H9 (cell line): ENCODE results near the gene GCC2. TPM values are rescaled to one million over a fixed set of nuclear protein-coding genes. Genes with fewer than 3 reads are reported as not detected.

Experiments
- DNase-seq: peaks from one replicate; pipeline ENCODE4 v3.0.0-alpha.2; 2017
- H2AFZ ChIP-seq: one replicate; pipeline ENCODE4 v1.6.1; 2013; ENCODE audit warnings: mild to moderate bottlenecking, low read length, control low read depth, moderate library complexity
- H2AK5ac ChIP-seq: 2 replicates; pipeline ENCODE4 v1.6.1; 2013; ENCODE audit warnings: low read length, control low read depth, mixed read lengths; ENCODE audit not compliant: insufficient read length
- H2BK120ac ChIP-seq: one replicate; pipeline ENCODE4 v1.6.1; 2013; ENCODE audit warnings: low read depth, mild to moderate bottlenecking, low read length, control low read depth, inconsistent platforms; ENCODE audit not compliant: poor library complexity, severe bottlenecking
- H2BK12ac ChIP-seq: 2 replicates; pipeline ENCODE4 v1.6.1; 2013; ENCODE audit warnings: low read length, control low read depth, mixed read lengths, low read depth; ENCODE audit not compliant: insufficient read length
- H2BK15ac ChIP-seq: 2 replicates; pipeline ENCODE4 v1.6.1; 2013; ENCODE audit warnings: low read depth, low read length, control low read depth
- H2BK20ac ChIP-seq: one replicate; pipeline ENCODE4 v1.6.1; 2013; ENCODE audit warnings: low read depth, mild to moderate bottlenecking, low read length, control low read depth, inconsistent platforms; ENCODE audit not compliant: poor library complexity, severe bottlenecking
- H2BK5ac ChIP-seq: 2 replicates; pipeline ENCODE4 v1.6.1; 2013; ENCODE audit warnings: low read length, control low read depth, mixed read lengths; ENCODE audit not compliant: insufficient read length
- H3K14ac ChIP-seq: 2 replicates; pipeline ENCODE4 v1.6.1; 2013; ENCODE audit warnings: low read length, control low read depth; ENCODE audit not compliant: insufficient read depth
- H3K18ac ChIP-seq: 2 replicates; pipeline ENCODE4 v1.6.1; 2013; ENCODE audit warnings: low read depth, mild to moderate bottlenecking, mixed read lengths, low read length, control low read depth; ENCODE audit not compliant: insufficient read length
- H3K23ac ChIP-seq: 2 replicates; pipeline ENCODE4 v1.6.1; 2013; ENCODE audit warnings: low read length, control low read depth, mixed read lengths, low read depth; ENCODE audit not compliant: insufficient read length
- H3K23me2 ChIP-seq: 2 replicates; pipeline ENCODE4 v1.6.1; 2013; ENCODE audit warnings: low read depth, mild to moderate bottlenecking, mixed read lengths, low read length, control low read depth; ENCODE audit not compliant: insufficient read length, poor library complexity, severe bottlenecking
- H3K27ac ChIP-seq: 2 replicates; pipeline ENCODE4 v1.5.1; 2013; ENCODE audit warnings: low read length, control low read depth, mixed read lengths, low read depth; ENCODE audit not compliant: insufficient read length
- H3K27me3 ChIP-seq: 2 replicates; pipeline ENCODE4 v1.6.1; 2013; ENCODE audit warnings: low read length, control low read depth, inconsistent platforms; ENCODE audit not compliant: insufficient read depth
- H3K4ac ChIP-seq: 2 replicates; pipeline ENCODE4 v1.6.1; 2013; ENCODE audit warnings: low read depth, mild to moderate bottlenecking, control low read depth, inconsistent platforms, low read length, moderate library complexity
- H3K4me1 ChIP-seq: 2 replicates; pipeline ENCODE4 v1.6.1; 2013; ENCODE audit warnings: low read length, control low read depth, inconsistent platforms; ENCODE audit not compliant: insufficient read depth
- H3K4me2 ChIP-seq: 2 replicates; pipeline ENCODE4 v1.6.1; 2013; ENCODE audit warnings: low read length, control low read depth, mixed read lengths; ENCODE audit not compliant: insufficient read length, insufficient read depth
- H3K56ac ChIP-seq: 2 replicates; pipeline ENCODE4 v1.6.1; 2013; ENCODE audit warnings: low read depth, mild to moderate bottlenecking, mixed read lengths, low read length, control low read depth; ENCODE audit not compliant: insufficient read length
- H3K79me1 ChIP-seq: 2 replicates; pipeline ENCODE4 v1.6.1; 2013; ENCODE audit warnings: low read depth, mild to moderate bottlenecking, moderate library complexity, low read length, control low read depth, inconsistent platforms; ENCODE audit not compliant: insufficient read depth, poor library complexity, severe bottlenecking
- H3K79me2 ChIP-seq: 2 replicates; pipeline ENCODE4 v1.6.1; 2013; ENCODE audit warnings: low read length, control low read depth, inconsistent platforms; ENCODE audit not compliant: insufficient read depth
- H3K9ac ChIP-seq: 2 replicates; pipeline ENCODE4 v1.6.1; 2013; ENCODE audit warnings: low read length, control low read depth, mixed read lengths; ENCODE audit not compliant: insufficient read length; ENCODE audit errors: extremely low read depth
- H3K9me3 ChIP-seq: one replicate; pipeline ENCODE4 v1.6.1; 2013; ENCODE audit warnings: low read depth, low read length, inconsistent platforms; ENCODE audit not compliant: control insufficient read depth
- H3T11ph ChIP-seq: one replicate; pipeline ENCODE4 v1.6.1; 2013; ENCODE audit warnings: mild to moderate bottlenecking, low read length, control low read depth, inconsistent platforms
- H4K20me1 ChIP-seq: one replicate; pipeline ENCODE4 v1.6.1; 2013; ENCODE audit not compliant: control insufficient read depth, insufficient read length, insufficient read depth
- H4K5ac ChIP-seq: 2 replicates; pipeline ENCODE4 v1.6.1; 2013; ENCODE audit warnings: low read depth, mild to moderate bottlenecking, mixed read lengths, low read length, control low read depth; ENCODE audit not compliant: insufficient read length
- H4K8ac ChIP-seq: replicated peaks from 2 replicates; pipeline ENCODE4 v1.6.1; 2013; ENCODE audit warnings: low read length, control low read depth, mixed read lengths, low read depth; ENCODE audit not compliant: insufficient read length
- H4K91ac ChIP-seq: 2 replicates; pipeline ENCODE4 v1.6.1; 2013; ENCODE audit warnings: low read depth, mild to moderate bottlenecking, moderate library complexity, mixed read lengths, low read length, control low read depth; ENCODE audit not compliant: insufficient read length
- H3K27ac Mint-ChIP-seq, 3 experiments: 2 replicates in 2 of 3; 3 replicates in 1 of 3; pipeline ENCODE4 v1.8.0; 2020 to 2021; ENCODE audit warnings: mixed read lengths in 3 of 3, mild to moderate bottlenecking in 1 of 3, moderate library complexity in 1 of 3
- H3K27me3 Mint-ChIP-seq: 2 replicates; pipeline ENCODE4 v1.8.0; 2021; ENCODE audit warnings: low read depth, mild to moderate bottlenecking, moderate library complexity, mixed read lengths
- H3K36me3 Mint-ChIP-seq, 3 experiments: 2 replicates in 2 of 3; 3 replicates in 1 of 3; pipeline ENCODE4 v1.8.0; 2020 to 2021; ENCODE audit warnings: low read depth in 3 of 3, mixed read lengths in 3 of 3; ENCODE audit not compliant: insufficient read depth in 1 of 3
- H3K4me1 Mint-ChIP-seq, 2 experiments: 2 replicates each; pipeline ENCODE4 v1.8.0; 2020; ENCODE audit warnings: mixed read lengths in 2 of 2
- H3K4me3 Mint-ChIP-seq, 2 experiments: 2 replicates in 1 of 2; 3 replicates in 1 of 2; pipeline ENCODE4 v1.8.0; 2020 to 2021; ENCODE audit warnings: mild to moderate bottlenecking in 2 of 2, mixed read lengths in 2 of 2, moderate library complexity in 1 of 2
- H3K9me3 Mint-ChIP-seq, 2 experiments: 2 replicates in 1 of 2; 3 replicates in 1 of 2; pipeline ENCODE4 v1.8.0; 2020; ENCODE audit warnings: mild to moderate bottlenecking in 2 of 2, mixed read lengths in 2 of 2, moderate library complexity in 1 of 2
- CTCF ChIP-seq: fragments of 200-600 bp; sonication (generic); conservative IDR thresholded peaks from 3 replicates; pipeline ENCODE4 v1.8.0; 2021; ENCODE audit warnings: antibody characterized with exemption, mild to moderate bottlenecking
- WGBS: extraction: QIAGEN DNeasy Blood & Tissue Kit; methylation state at CpG from one replicate; pipeline ENCODE4 v1.1.7; 2013; ENCODE audit warnings: missing lambda C conversion rate, low lambda C conversion rate, mixed read lengths; ENCODE audit not compliant: insufficient read length; ENCODE audit errors: extremely low coverage; 5-methylcytosine and 5-hydroxymethylcytosine counted together
- total RNA-seq: library from RNA; stranded (reverse); gene quantifications from 2 replicates; pipeline ENCODE4 v1.2.1, GENCODE V29; 2021

GCC2 gene
- total RNA-seq, 1 experiment from 2014 or later: 53.3 TPM

DNA sequence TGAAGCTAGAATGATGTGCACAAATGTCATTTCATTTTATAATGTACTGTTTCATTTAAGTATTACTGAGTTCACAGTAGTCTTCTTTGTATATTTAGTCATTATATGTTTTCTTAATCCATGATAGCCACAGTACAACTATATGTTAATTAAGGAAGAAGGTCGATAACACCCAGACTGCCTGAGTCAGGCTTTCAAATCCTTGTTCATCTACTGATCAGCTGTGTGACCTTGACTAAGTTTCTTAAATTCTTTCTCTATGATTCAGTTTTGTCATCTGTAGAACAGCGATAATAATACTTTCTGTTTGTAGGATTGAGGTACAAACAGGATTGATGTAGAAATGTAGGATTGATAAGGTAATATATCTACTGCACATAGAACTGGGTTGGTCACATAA is 5.4 kb downstream of the GCC2 start:
- no peaks in the 10 kb centered on the region; a peak in 1 of 5 replicates for H3K9me3 Mint-ChIP-seq
- H3K4me3 Mint-ChIP-seq: no peak overlapping the region
- Histone ChIP-seq H2BK12ac (no peak overlapping the region), H3K9ac (no peak overlapping the region), H3K23ac (no peak overlapping the region), H2BK5ac (no peak overlapping the region), H4K8ac (no peak overlapping the region), H3K4ac (no peak overlapping the region), H3K4me1 (no peaks in the 10 kb centered on the region), H4K91ac (no peak overlapping the region), H3K79me2 (no peaks in the 10 kb centered on the region; the same call in 1 of the 2 replicates), H3K4me2 (no peak overlapping the region), H4K5ac (no peak overlapping the region), H2AFZ (no peak overlapping the region), H4K20me1 (no peaks in the 10 kb centered on the region), H2AK5ac (no peak overlapping the region), H3K27ac (no peak overlapping the region), H2BK15ac (no peak overlapping the region), H3K79me1 (no peaks in the 10 kb centered on the region), H2BK120ac (no peak overlapping the region), H3K9me3 (no peaks in the 10 kb centered on the region), H3K14ac (no peak overlapping the region), H3K18ac (no peak overlapping the region), H3K27me3 (no peaks in the 10 kb centered on the region), H3T11ph (no peak overlapping the region), H3K56ac (no peak overlapping the region), H2BK20ac (no peak overlapping the region), H3K23me2 (no peaks in the 10 kb centered on the region)
- no peak for TF ChIP-seq CTCF
- no peak overlapping the region for H3K27ac Mint-ChIP-seq
- no peaks in the 10 kb centered on the region for H3K27me3 Mint-ChIP-seq
- WGBS: no CpG with 5 or more reads among the region's 2 CpGs
- no peak for DNase-seq
- peaks cover 49 to 82% (median 76%) of the 10 kb centered on the region in 3 experiments for H3K36me3 Mint-ChIP-seq
- peaks cover 19 to 20% of the 10 kb centered on the region in 2 experiments for H3K4me1 Mint-ChIP-seq
